ENCODE measurements around the gene ZRANB3.

- TF ChIP-seq SIN3A (IDR thresholded peaks at IDR 0.05; ENCODE audit: borderline replicate concordance, insufficient read depth, low read length) (no peak), POLR2AphosphoS5 (IDR thresholded peaks at IDR 0.05; ENCODE audit: low read depth, low read length) (no peak), REST (IDR thresholded peaks at IDR 0.05; ENCODE audit: insufficient read depth in 1 of 2, low read depth in 2 of 2, low read length in 2 of 2) (no peak), TAF1 (IDR thresholded peaks at IDR 0.05; ENCODE audit: borderline replicate concordance, insufficient read depth, low read length) (no peak)
Observed at GRCh38 chr2:135149251-135149650, 381.8 kb downstream of the ZRANB3 start.

All from PFSK-1 (cell line).